Measurements from ENCODE around the gene ATP6V0B.
A peak's percentile ranks its signal among the peaks of the same experiment; 100 is the strongest.

Gene ATP6V0B

GRCh38 chr1:43974443-43975248 is at the start of gene ATP6V0B:
Gene ATP6V0B, plus strand, starts transcription at chr1:43974960. Its CDS starts 81 bp downstream, at chr1:43975041.
- peak; percentile 86 for DNase-seq

DNA sequence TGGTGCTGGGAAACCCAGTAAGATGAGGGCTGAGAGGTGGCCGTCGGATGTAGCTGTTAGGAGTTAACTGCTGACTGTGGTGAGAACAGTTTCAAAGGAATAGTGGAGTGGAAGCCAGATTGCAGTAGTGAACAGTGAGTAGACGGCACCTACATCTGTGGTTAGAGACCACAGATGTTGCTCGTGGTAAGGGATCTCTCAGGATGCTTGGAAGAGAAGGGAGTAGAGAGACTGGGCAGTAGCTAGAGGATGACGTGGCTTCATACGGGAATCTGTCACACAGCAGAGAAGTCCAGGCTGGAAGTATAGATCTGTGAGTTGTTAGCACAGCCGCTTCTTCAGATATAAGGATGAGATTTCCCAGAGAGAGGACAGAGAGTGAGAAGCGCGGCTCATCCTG is 48.9 kb upstream of the ATP6V0B start:
- DNase-seq: no peak

DNA sequence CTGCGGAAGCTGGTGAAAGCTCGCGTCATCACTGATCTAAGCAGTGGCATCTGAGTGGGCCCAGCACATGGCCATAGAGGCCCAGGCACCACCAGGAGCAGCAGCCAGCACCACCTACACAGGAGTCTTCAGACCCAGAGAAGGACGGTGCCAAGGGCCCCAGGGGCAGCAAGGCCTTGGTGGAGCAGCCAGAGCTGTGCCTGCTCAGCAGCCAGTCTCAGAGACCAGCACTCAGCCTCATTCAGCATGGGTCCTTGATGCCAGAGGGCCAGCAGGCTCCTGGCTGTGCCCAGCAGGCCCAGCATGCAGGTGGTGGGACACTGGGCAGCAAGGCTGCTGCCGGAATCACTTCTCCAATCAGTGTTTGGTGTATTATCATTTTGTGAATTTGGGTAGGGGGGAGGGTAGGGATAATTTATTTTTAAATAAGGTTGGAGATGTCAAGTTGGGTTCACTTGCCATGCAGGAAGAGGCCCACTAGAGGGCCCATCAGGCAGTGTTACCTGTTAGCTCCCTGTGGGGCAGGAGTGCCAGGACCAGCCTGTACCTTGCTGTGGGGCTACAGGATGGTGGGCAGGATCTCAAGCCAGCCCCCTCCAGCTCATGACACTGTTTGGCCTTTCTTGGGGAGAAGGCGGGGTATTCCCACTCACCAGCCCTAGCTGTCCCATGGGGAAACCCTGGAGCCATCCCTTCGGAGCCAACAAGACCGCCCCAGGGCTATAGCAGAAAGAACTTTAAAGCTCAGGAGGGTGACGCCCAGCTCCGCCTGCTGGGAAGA is 44.4 kb upstream of the ATP6V0B start:
- DNase-seq: no peak

- no peak for DNase-seq
Measured at GRCh38 chr1:43930949-43931275, 43.8 kb upstream of the ATP6V0B start.

GRCh38 chr1:43931711-43932660 is 42.8 kb upstream of the ATP6V0B start:
- DNase-seq: no peak

DNA sequence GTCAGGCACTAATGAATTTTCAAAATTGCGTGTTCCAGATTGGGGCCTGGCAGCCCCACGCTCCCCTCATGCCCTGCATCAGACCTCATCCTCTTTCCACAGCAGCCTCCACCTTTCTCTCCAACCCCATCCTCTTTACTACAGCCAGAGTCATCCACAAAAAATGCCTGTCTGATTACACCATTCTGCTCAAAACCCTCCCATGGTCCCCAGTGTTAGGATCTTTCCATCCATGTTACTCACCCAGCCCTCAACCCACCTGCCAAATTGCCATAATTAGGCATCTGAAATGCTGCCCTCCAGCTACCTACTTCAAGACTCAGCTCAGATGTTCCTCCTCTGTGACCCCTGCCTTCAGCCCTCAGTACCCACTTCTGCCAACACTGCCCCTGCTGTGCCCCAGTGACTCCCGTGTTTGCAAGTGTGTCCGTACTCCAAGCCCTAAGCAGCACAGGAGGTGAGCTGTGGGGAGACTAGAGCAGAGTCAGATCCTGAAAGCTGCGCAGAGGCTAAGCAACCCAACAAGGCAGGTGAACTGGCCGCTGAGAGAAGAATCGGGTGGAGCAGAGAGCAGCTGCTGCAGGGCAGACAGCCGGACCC is 41.9 kb upstream of the ATP6V0B start:
- no peak for DNase-seq

DNA sequence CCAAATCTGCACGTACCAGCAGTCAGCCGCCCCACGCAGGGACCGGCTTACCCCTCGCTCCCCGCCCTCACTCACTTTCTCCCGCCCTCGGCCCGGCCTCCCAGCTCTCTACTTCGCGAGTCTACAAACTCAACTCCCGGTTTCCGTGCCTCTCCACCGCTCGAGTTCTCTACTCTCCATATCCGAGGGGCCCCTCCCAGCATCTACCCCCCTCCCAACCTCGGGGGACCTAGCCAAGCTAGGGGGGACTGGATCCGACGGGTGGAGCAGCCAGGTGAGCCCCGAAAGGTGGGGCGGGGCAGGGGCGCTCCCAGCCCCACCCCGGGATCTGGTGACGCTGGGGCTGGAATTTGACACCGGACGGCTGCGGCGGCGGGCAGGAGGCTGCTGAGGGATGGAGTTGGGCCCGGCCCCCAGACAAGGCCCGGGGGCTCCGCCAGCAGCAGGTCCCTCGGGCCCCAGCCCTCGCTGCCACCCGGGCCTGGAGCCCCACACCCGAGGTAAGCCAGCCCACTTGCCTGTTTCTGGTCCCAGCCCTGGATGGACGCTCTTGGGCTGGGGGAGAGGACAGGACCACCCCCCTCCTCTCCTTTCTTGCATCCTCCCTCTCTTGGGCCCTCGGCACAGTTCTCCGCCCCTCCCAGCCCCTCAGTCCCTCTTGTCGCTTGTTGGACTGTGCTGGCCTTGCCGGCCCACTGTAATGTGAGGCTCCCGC is 41.2 kb upstream of the ATP6V0B start, which contains the start of gene ARTN:
Gene ARTN (plus strand): TSS at position 416 of the 715 bp plus-strand sequence. CDS start 1,856 bp downstream, outside the sequence.
- DNase-seq: peak; percentile 17

- DNase-seq: peak; percentile 8
Measured at GRCh38 chr1:43934101-43934985, 40.4 kb upstream of the ATP6V0B start.

GRCh38 chr1:43934986-43935324 is 39.8 kb upstream of the ATP6V0B start:
- DNase-seq: no peak

DNA sequence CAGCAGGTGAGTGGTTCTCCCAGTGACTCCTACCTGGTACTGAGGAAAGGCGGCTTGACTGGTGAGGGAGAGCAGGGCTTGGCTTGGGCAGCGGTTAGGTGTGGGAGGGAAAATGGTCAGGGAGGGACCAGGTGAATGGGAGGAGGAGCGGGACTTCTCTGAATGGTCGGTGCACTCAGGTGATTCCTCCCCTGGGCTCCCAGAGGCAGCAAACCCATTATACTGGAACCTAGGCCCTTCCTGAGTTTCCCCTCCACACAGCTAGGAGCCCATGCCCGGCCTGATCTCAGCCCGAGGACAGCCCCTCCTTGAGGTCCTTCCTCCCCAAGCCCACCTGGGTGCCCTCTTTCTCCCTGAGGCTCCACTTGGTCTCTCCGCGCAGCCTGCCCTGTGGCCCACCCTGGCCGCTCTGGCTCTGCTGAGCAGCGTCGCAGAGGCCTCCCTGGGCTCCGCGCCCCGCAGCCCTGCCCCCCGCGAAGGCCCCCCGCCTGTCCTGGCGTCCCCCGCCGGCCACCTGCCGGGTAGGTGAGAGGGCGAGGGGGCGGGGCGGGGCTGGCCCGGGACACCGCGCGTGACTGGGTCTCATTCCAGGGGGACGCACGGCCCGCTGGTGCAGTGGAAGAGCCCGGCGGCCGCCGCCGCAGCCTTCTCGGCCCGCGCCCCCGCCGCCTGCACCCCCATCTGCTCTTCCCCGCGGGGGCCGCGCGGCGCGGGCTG is 38.9 kb upstream of the ATP6V0B start:
- DNase-seq: no peak

DNA sequence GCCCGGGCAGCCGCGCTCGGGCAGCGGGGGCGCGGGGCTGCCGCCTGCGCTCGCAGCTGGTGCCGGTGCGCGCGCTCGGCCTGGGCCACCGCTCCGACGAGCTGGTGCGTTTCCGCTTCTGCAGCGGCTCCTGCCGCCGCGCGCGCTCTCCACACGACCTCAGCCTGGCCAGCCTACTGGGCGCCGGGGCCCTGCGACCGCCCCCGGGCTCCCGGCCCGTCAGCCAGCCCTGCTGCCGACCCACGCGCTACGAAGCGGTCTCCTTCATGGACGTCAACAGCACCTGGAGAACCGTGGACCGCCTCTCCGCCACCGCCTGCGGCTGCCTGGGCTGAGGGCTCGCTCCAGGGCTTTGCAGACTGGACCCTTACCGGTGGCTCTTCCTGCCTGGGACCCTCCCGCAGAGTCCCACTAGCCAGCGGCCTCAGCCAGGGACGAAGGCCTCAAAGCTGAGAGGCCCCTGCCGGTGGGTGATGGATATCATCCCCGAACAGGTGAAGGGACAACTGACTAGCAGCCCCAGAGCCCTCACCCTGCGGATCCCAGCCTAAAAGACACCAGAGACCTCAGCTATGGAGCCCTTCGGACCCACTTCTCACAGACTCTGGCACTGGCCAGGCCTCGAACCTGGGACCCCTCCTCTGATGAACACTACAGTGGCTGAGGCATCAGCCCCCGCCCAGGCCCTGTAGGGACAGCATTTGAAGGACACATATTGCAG is 38.2 kb upstream of the ATP6V0B start:
- no peak for DNase-seq

DNA sequence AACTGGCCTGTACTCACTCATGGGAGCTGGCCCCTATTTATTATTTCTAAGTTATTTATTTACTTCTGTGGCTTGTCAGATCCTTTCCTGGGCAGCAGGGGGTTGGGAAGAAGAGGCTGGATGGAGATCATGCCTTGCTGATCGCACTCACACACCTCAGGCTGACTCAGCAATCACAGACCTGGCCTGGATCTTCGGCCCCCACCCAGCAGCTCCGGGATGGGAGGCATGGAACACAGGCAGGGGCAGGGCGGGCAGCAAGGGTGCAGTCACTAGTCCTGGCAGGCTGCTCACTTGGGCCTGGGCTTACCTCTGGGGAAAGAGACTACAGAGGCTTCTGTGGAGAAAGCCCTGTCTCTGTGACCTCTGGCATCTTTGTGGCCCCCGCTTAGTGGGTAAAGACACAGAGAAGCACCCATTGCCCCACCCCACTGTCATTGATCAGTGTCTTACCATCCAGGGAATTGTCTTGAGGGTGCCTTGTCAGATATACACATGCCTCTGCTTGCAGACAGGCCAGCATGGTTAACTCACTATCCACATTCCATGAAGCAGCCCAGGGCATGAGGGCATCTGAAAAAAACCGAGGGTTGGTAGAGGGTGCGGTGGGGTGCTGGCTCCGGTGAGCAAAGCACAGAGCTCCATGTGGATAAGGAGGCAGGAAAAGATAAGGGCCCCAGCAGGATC is 37.4 kb upstream of the ATP6V0B start:
- no peak for DNase-seq

GRCh38 chr1:43938383-43938782 is 36.4 kb upstream of the ATP6V0B start:
- no peak for DNase-seq

GRCh38 chr1:43938892-43939587 is 35.7 kb upstream of the ATP6V0B start:
- DNase-seq: no peak

GRCh38 chr1:43942411-43942810 is 32.3 kb upstream of the ATP6V0B start:
- DNase-seq: no peak

GRCh38 chr1:43944860-43945259 is 29.9 kb upstream of the ATP6V0B start:
- DNase-seq: no peak

- no peak for DNase-seq
Measured at GRCh38 chr1:43945674-43946235, 29.0 kb upstream of the ATP6V0B start.

Measured in NCI-H1048 (cell line).